T-cell (primary cell): ENCODE measurements around the gene PSEN1. TPM values are rescaled to one million over a fixed set of nuclear protein-coding genes. Genes with fewer than 3 reads are reported as not detected.

Source experiments
- ATAC-seq, 4 experiments: fragments of 200-7000 bp in 3 of 4; fragments of 150-1000 bp in 1 of 4; cut with Tn5 transposase; replicated peaks in 1 of 4; 1 replicate in 3 of 4; 2 replicates in 1 of 4; pipeline ENCODE4 v1.10.0; 2021; ENCODE audit warnings: moderate library complexity in 3 of 4, mild to moderate bottlenecking in 2 of 4, moderate number of reproducible peaks in 1 of 4
- CTCF ChIA-PET, 2 donors: fragments of 300-600 bp; sonication (Branson Sonifier 250); formaldehyde crosslinking; loops; one replicate each; lab custom pipeline; 2022; ENCODE audit warnings: antibody characterized with exemption in 2 of 2; lab: Charles Lee
- POLR2A ChIA-PET, 2 donors: fragments of 300-600 bp; sonication (Branson Sonifier 250); formaldehyde crosslinking; loops; one replicate each; lab custom pipeline; 2022; ENCODE audit warnings: antibody characterized with exemption in 2 of 2; lab: Charles Lee
- DNase-seq, 35 experiments: peaks; one replicate each; pipeline versions ENCODE4 v3.0.0 to v3.0.0-alpha.2; 2013 to 2023
- H3K27ac ChIP-seq: one replicate; pipeline ENCODE4 v1.5.1; 2013; ENCODE audit warnings: low read length
- H3K27me3 ChIP-seq, 2 experiments: replicated peaks in 1 of 2; 1 replicate in 1 of 2; 2 replicates in 1 of 2; pipeline versions ENCODE4 v1.6.1 to v1.7.0; 2013; ENCODE audit warnings: low read length in 1 of 2, mixed read lengths in 1 of 2; ENCODE audit not compliant: control insufficient read depth in 2 of 2, insufficient read depth in 2 of 2; ENCODE audit errors: extremely low read depth in 1 of 2
- H3K36me3 ChIP-seq, 2 donors: 1 replicate in 1 of 2; 2 replicates in 1 of 2; pipeline versions ENCODE4 v1.6.1 to v1.7.0; 2013; ENCODE audit warnings: low read length in 1 of 2; ENCODE audit not compliant: control insufficient read depth in 2 of 2, insufficient read depth in 1 of 2; ENCODE audit errors: extremely low read depth in 1 of 2
- H3K4me1 ChIP-seq, 2 experiments: 1 replicate in 1 of 2; 2 replicates in 1 of 2; pipeline versions ENCODE4 v1.6.1 to v1.7.0; 2013; ENCODE audit warnings: low read length in 2 of 2, mixed read lengths in 1 of 2; ENCODE audit not compliant: insufficient read depth in 2 of 2, control insufficient read depth in 1 of 2; ENCODE audit errors: extremely low read depth in 1 of 2
- H3K4me3 ChIP-seq, 2 donors: 1 replicate in 1 of 2; 2 replicates in 1 of 2; pipeline versions ENCODE4 v1.5.1 to v1.7.0; 2013; ENCODE audit warnings: mild to moderate bottlenecking in 2 of 2, low read length in 1 of 2, moderate library complexity in 1 of 2; ENCODE audit not compliant: control insufficient read depth in 1 of 2; ENCODE audit errors: extremely low read depth in 1 of 2
- H3K9me3 ChIP-seq: 2 replicates; pipeline ENCODE4 v1.7.0; 2013
- H3K27ac Mint-ChIP-seq, 2 donors: one replicate each; pipeline ENCODE4 v1.8.0; 2020 to 2021; ENCODE audit warnings: mild to moderate bottlenecking in 2 of 2, mixed read lengths in 2 of 2
- H3K27me3 Mint-ChIP-seq, 2 donors: one replicate each; pipeline ENCODE4 v1.8.0; 2021 to 2022; ENCODE audit warnings: mixed read lengths in 2 of 2
- H3K36me3 Mint-ChIP-seq: one replicate; pipeline ENCODE4 v1.8.0; 2021; ENCODE audit warnings: mixed read lengths
- H3K4me1 Mint-ChIP-seq, 3 donors: one replicate each; pipeline ENCODE4 v1.8.0; 2020 to 2022; ENCODE audit warnings: mixed read lengths in 3 of 3, mild to moderate bottlenecking in 1 of 3
- H3K4me3 Mint-ChIP-seq, 3 donors: one replicate each; pipeline ENCODE4 v1.8.0; 2020 to 2022; ENCODE audit warnings: mild to moderate bottlenecking in 3 of 3, mixed read lengths in 3 of 3, moderate library complexity in 3 of 3
- H3K9me3 Mint-ChIP-seq, 3 donors: one replicate each; pipeline ENCODE4 v1.8.0; 2020 to 2022; ENCODE audit warnings: mixed read lengths in 3 of 3
- WGBS: methylation state at CpG from one replicate; pipeline ENCODE4 v1.1.5; 2013; ENCODE audit warnings: missing lambda C conversion rate; ENCODE audit not compliant: insufficient coverage; 5-methylcytosine and 5-hydroxymethylcytosine counted together
- total RNA-seq, 35 experiments: library from RNA in 6 of 35; stranded (reverse) in 6 of 35; fragments of 120-200 nt in 1 of 35; gene quantifications; one replicate each; pipeline versions ENCODE4 v1.2.1 to v1.2.4 and lab custom pipeline; 2013 to 2026

PSEN1 gene
- total RNA-seq, 5 donors from 2014 or later (not counting 1 experiment from before 2014, with no cell fraction given) = 31.7 to 49.2 (median 37.9) TPM

GRCh38 chr14:73253323-73253610 is 117.0 kb downstream of the PSEN1 start:
- no peak for DNase-seq
- no peaks in the 10 kb centered on the region for H3K27me3 Mint-ChIP-seq
- 91% methylated on average over 9 of the region's 10 CpGs for WGBS

GRCh38 chr14:73253721-73254120 is 117.4 kb downstream of the PSEN1 start:
- H3K27me3 ChIP-seq = peaks cover 0 to 6% of the 10 kb centered on the region in 2 experiments
- Mint-ChIP-seq H3K27ac (no peak overlapping the region), H3K4me1 (peaks cover 0 to 3% (median 0%) of the 10 kb centered on the region in 3 donors), H3K36me3 (no peaks in the 10 kb centered on the region), H3K27me3 (no peaks in the 10 kb centered on the region), H3K9me3 (no peaks in the 10 kb centered on the region), H3K4me3 (no peak overlapping the region)
- H3K27ac ChIP-seq = no peak overlapping the region
- POLR2A ChIA-PET = no interaction called here
- WGBS = 89% methylated on average over 12 of the region's 12 CpGs
- no peaks in the 10 kb centered on the region for H3K36me3 ChIP-seq
- CTCF ChIA-PET = no interaction called here
- no peak for ATAC-seq
- no peaks in the 10 kb centered on the region for H3K9me3 ChIP-seq
- no peaks in the 10 kb centered on the region for H3K4me1 ChIP-seq
- no peak overlapping the region for H3K4me3 ChIP-seq
- no peak for DNase-seq

More at GRCh38 chr14:73253323-73253610, 117.0 kb downstream of the PSEN1 start:
- Mint-ChIP-seq H3K4me1 (peaks cover 0 to 3% (median 0%) of the 10 kb centered on the region in 3 donors), H3K36me3 (no peaks in the 10 kb centered on the region), H3K4me3 (no peak overlapping the region), H3K27ac (no peak overlapping the region), H3K9me3 (no peaks in the 10 kb centered on the region)
- ChIA-PET POLR2A (no interaction called here), CTCF (no interaction called here)
- Histone ChIP-seq H3K36me3 (no peaks in the 10 kb centered on the region), H3K9me3 (no peaks in the 10 kb centered on the region), H3K27me3 (peaks cover 0 to 6% of the 10 kb centered on the region in 2 experiments), H3K4me3 (no peak overlapping the region), H3K27ac (no peak overlapping the region), H3K4me1 (no peaks in the 10 kb centered on the region)
- ATAC-seq = peak in 1 of 4 experiments; percentile 16

GRCh38 chr14:73254247-73255004 is 118.1 kb downstream of the PSEN1 start:
- H3K27ac ChIP-seq = no peak overlapping the region
- Mint-ChIP-seq H3K4me3 (no peak overlapping the region), H3K27ac (no peak overlapping the region), H3K27me3 (no peaks in the 10 kb centered on the region), H3K9me3 (no peaks in the 10 kb centered on the region), H3K36me3 (no peaks in the 10 kb centered on the region), H3K4me1 (peaks cover 0 to 3% (median 0%) of the 10 kb centered on the region in 3 donors)
- peaks cover 0 to 6% of the 10 kb centered on the region in 2 experiments for H3K27me3 ChIP-seq
- ChIA-PET CTCF (no interaction called here), POLR2A (no interaction called here)
- H3K36me3 ChIP-seq = no peaks in the 10 kb centered on the region
- H3K4me1 ChIP-seq = no peaks in the 10 kb centered on the region
- DNase-seq (no peak), ATAC-seq (no peak)
- no peak overlapping the region for H3K4me3 ChIP-seq
- H3K9me3 ChIP-seq = no peaks in the 10 kb centered on the region
- WGBS = 85% methylated on average over 18 of the region's 28 CpGs

- ATAC-seq = no peak
- no peaks in the 10 kb centered on the region for H3K9me3 ChIP-seq
- H3K4me1 Mint-ChIP-seq = peaks cover 0 to 3% (median 0%) of the 10 kb centered on the region in 3 donors
- no peak overlapping the region for H3K4me3 Mint-ChIP-seq
- no peak overlapping the region for H3K4me3 ChIP-seq
- H3K4me1 ChIP-seq = no peaks in the 10 kb centered on the region
- 82% methylated on average over 3 of the region's 6 CpGs for whole genome bisulfite sequencing
- no peaks in the 10 kb centered on the region for H3K36me3 ChIP-seq
- no peak overlapping the region for H3K27ac Mint-ChIP-seq
- ChIA-PET POLR2A (no interaction called here), CTCF (no interaction called here)
- H3K27me3 ChIP-seq = peaks cover 0 to 8% of the 10 kb centered on the region in 2 experiments
- no peaks in the 10 kb centered on the region for H3K9me3 Mint-ChIP-seq
- H3K27me3 Mint-ChIP-seq = no peaks in the 10 kb centered on the region
- DNase-seq = no peak
- no peaks in the 10 kb centered on the region for H3K36me3 Mint-ChIP-seq
- no peak overlapping the region for H3K27ac ChIP-seq
These were observed 118.7 kb downstream of the PSEN1 start for GRCh38 chr14:73255005-73255400.

- CTCF ChIA-PET = no interaction called here
- Mint-ChIP-seq H3K27me3 (no peaks in the 10 kb centered on the region), H3K4me1 (peaks cover 0 to 3% (median 0%) of the 10 kb centered on the region in 3 donors), H3K27ac (no peak overlapping the region), H3K9me3 (no peaks in the 10 kb centered on the region), H3K4me3 (no peak overlapping the region), H3K36me3 (no peaks in the 10 kb centered on the region)
- H3K27me3 ChIP-seq = peaks cover 0 to 13% of the 10 kb centered on the region in 2 experiments
- H3K36me3 ChIP-seq = no peaks in the 10 kb centered on the region
- H3K9me3 ChIP-seq = no peaks in the 10 kb centered on the region
- no peak overlapping the region for H3K4me3 ChIP-seq
- 90% methylated on average over 9 of the region's 9 CpGs for WGBS
- ATAC-seq = no peak
- H3K4me1 ChIP-seq = no peaks in the 10 kb centered on the region
- DNase-seq = no peak
- H3K27ac ChIP-seq = no peak overlapping the region
- POLR2A ChIA-PET = no interaction called here
These were observed 119.5 kb downstream of the PSEN1 start for GRCh38 chr14:73255693-73256225.

- Histone ChIP-seq H3K27ac (no peak overlapping the region), H3K4me3 (no peak overlapping the region), H3K27me3 (peaks cover 0 to 27% of the 10 kb centered on the region in 2 experiments), H3K9me3 (no peaks in the 10 kb centered on the region), H3K4me1 (no peaks in the 10 kb centered on the region), H3K36me3 (no peaks in the 10 kb centered on the region)
- H3K4me3 Mint-ChIP-seq = no peak overlapping the region
- no peak overlapping the region for H3K27ac Mint-ChIP-seq
- H3K36me3 Mint-ChIP-seq = no peaks in the 10 kb centered on the region
- DNase-seq (no peak), ATAC-seq (no peak)
- peaks cover 0 to 3% (median 0%) of the 10 kb centered on the region in 3 donors for H3K4me1 Mint-ChIP-seq
- no peaks in the 10 kb centered on the region for H3K27me3 Mint-ChIP-seq
- CTCF ChIA-PET = no interaction called here
- no peaks in the 10 kb centered on the region for H3K9me3 Mint-ChIP-seq
- no CpG with 5 or more reads among the region's 4 CpGs for WGBS
- POLR2A ChIA-PET = no interaction called here
These were observed 121.8 kb downstream of the PSEN1 start for GRCh38 chr14:73258076-73258475.
